HEK293 (cell line): Measurements from ENCODE around the gene ADM2.

Source experiments
- CTCF ChIA-PET: fragments of 350-600 bp; formaldehyde crosslinking; extraction: SDS; loops from one replicate; lab custom pipeline; 2021; ENCODE audit warnings: antibody characterized with exemption; lab: Yijun Ruan, JAX
- POLR2A ChIA-PET: fragments of 300-600 bp; formaldehyde crosslinking; extraction: SDS; loops from one replicate; lab custom pipeline; 2020; ENCODE audit warnings: antibody characterized with exemption, inconsistent platforms; lab: Yijun Ruan, JAX
- H3K27ac ChIP-seq: fragments of 200-500 bp; sonication (Bioruptor generic); 2 replicates; pipeline ENCODE4 v1.5.1; 2014; ENCODE audit warnings: low read depth, low read length, control low read depth, inconsistent platforms; ENCODE audit errors: extremely low read depth
- H3K36me3 ChIP-seq, 2 experiments: fragments of 200-500 bp in 1 of 2; sonication (Bioruptor generic) in 1 of 2; 1 replicate in 1 of 2; 2 replicates in 1 of 2; pipeline ENCODE4 v1.5.1; 2014 to 2017; ENCODE audit warnings: inconsistent platforms in 2 of 2, low read length in 2 of 2; ENCODE audit not compliant: control insufficient read depth in 2 of 2, insufficient read depth in 1 of 2
- H3K4me1 ChIP-seq: fragments of 200-500 bp; sonication (Bioruptor generic); 2 replicates; pipeline ENCODE4 v1.5.1; 2014; ENCODE audit warnings: mild to moderate bottlenecking, low read length, inconsistent platforms; ENCODE audit not compliant: control insufficient read depth, insufficient read depth
- H3K4me3 ChIP-seq: 2 replicates; pipeline ENCODE4 v1.5.1; 2011; ENCODE audit warnings: low read depth, mild to moderate bottlenecking, control low read depth, low read length, moderate library complexity
- H3K9me3 ChIP-seq: fragments of 200-500 bp; sonication (Bioruptor generic); 2 replicates; pipeline ENCODE4 v1.5.1; 2014; ENCODE audit warnings: low read depth, low read length, inconsistent platforms; ENCODE audit not compliant: control insufficient read depth, insufficient read depth
- BCL11B ChIP-seq: fragments of 450-650 bp; formaldehyde crosslinking; IDR thresholded peaks from 2 replicates; pipeline ENCODE4 v1.5.1; 2016; ENCODE audit warnings: low read depth, missing biosample characterization, missing genetic modification characterization
- HOXD13 ChIP-seq: sonication (generic); formaldehyde crosslinking; IDR thresholded peaks from 2 replicates; pipeline ENCODE4 v1.8.0; 2022; ENCODE audit warnings: missing genetic modification reagents, borderline replicate concordance
- KLF10 ChIP-seq: fragments of 450-650 bp; IDR thresholded peaks from 2 replicates; pipeline ENCODE4 v1.5.1; 2018; ENCODE audit warnings: missing biosample characterization, mild to moderate bottlenecking, missing genetic modification characterization
- KLF17 ChIP-seq: fragments of 450-650 bp; formaldehyde crosslinking; IDR thresholded peaks from 2 replicates; pipeline ENCODE4 v1.5.1; 2016; ENCODE audit warnings: missing biosample characterization, missing genetic modification characterization
- KLF9 ChIP-seq: fragments of 450-650 bp; formaldehyde crosslinking; IDR thresholded peaks from 2 replicates; pipeline ENCODE4 v1.5.1; 2016; ENCODE audit warnings: missing biosample characterization, missing genetic modification characterization, low read depth
- MYNN ChIP-seq: fragments of 450-650 bp; formaldehyde crosslinking; IDR thresholded peaks from 2 replicates; pipeline ENCODE4 v1.5.1; 2016; ENCODE audit warnings: missing biosample characterization, missing genetic modification characterization, borderline replicate concordance
- OSR2 ChIP-seq: fragments of 450-650 bp; formaldehyde crosslinking; IDR thresholded peaks from 2 replicates; pipeline ENCODE4 v1.5.1; 2016; ENCODE audit warnings: missing biosample characterization, missing genetic modification characterization
- SCRT2 ChIP-seq: fragments of 450-650 bp; formaldehyde crosslinking; IDR thresholded peaks from 2 replicates; pipeline ENCODE4 v1.5.1; 2016; ENCODE audit warnings: missing biosample characterization, missing genetic modification characterization
- SP3 ChIP-seq: fragments of 450-650 bp; formaldehyde crosslinking; IDR thresholded peaks from 2 replicates; pipeline ENCODE4 v1.5.1; 2016; ENCODE audit warnings: missing biosample characterization, missing genetic modification characterization
- TRIM28 ChIP-seq: IDR thresholded peaks from 2 replicates; pipeline ENCODE4 v1.6.1; 2011; ENCODE audit warnings: low read length, control low read depth, borderline replicate concordance
- WT1 ChIP-seq: fragments of 450-650 bp; formaldehyde crosslinking; IDR thresholded peaks from 2 replicates; pipeline ENCODE4 v1.5.1; 2016; ENCODE audit warnings: missing biosample characterization, missing genetic modification characterization
- ZBTB1 ChIP-seq: fragments of 450-650 bp; formaldehyde crosslinking; IDR thresholded peaks from 2 replicates; pipeline ENCODE4 v1.5.1; 2016; ENCODE audit warnings: missing biosample characterization, missing genetic modification characterization
- ZBTB21 ChIP-seq: fragments of 450-650 bp; formaldehyde crosslinking; IDR thresholded peaks from 2 replicates; pipeline ENCODE4 v1.5.1; 2017; ENCODE audit warnings: missing biosample characterization, missing genetic modification characterization
- ZEB2 ChIP-seq: fragments of 450-650 bp; formaldehyde crosslinking; IDR thresholded peaks from 2 replicates; pipeline ENCODE4 v1.5.1; 2016; ENCODE audit warnings: missing biosample characterization, missing genetic modification characterization
- ZFHX2 ChIP-seq: fragments of 450-650 bp; formaldehyde crosslinking; conservative IDR thresholded peaks from 2 replicates; pipeline ENCODE4 v1.5.1; 2016; ENCODE audit warnings: missing biosample characterization, missing genetic modification characterization
- ZFP3 ChIP-seq: fragments of 450-650 bp; formaldehyde crosslinking; IDR thresholded peaks from 2 replicates; pipeline ENCODE4 v1.5.1; 2016; ENCODE audit warnings: low read depth, missing biosample characterization, missing genetic modification characterization
- ZFP41 ChIP-seq: fragments of 450-650 bp; formaldehyde crosslinking; IDR thresholded peaks from 2 replicates; pipeline ENCODE4 v1.5.1; 2016; ENCODE audit warnings: missing biosample characterization, missing genetic modification characterization, borderline replicate concordance
- ZIC2 ChIP-seq: fragments of 450-650 bp; formaldehyde crosslinking; IDR thresholded peaks from 2 replicates; pipeline ENCODE4 v1.5.1; 2016; ENCODE audit warnings: missing biosample characterization, missing genetic modification characterization
- ZNF133 ChIP-seq: fragments of 450-650 bp; formaldehyde crosslinking; IDR thresholded peaks from 2 replicates; pipeline ENCODE4 v1.5.1; 2016; ENCODE audit warnings: missing biosample characterization, missing genetic modification characterization
- ZNF174 ChIP-seq: fragments of 450-650 bp; formaldehyde crosslinking; IDR thresholded peaks from 2 replicates; pipeline ENCODE4 v1.5.0; 2017; ENCODE audit warnings: missing biosample characterization, mild to moderate bottlenecking, missing genetic modification characterization
- ZNF2 ChIP-seq: fragments of 450-650 bp; formaldehyde crosslinking; IDR thresholded peaks from 2 replicates; pipeline ENCODE4 v1.5.1; 2016; ENCODE audit warnings: missing biosample characterization, missing genetic modification characterization
- ZNF302 ChIP-seq: fragments of 450-650 bp; formaldehyde crosslinking; IDR thresholded peaks from 2 replicates; pipeline ENCODE4 v1.5.1; 2016; ENCODE audit warnings: missing biosample characterization, missing genetic modification characterization, low read depth
- ZNF404 ChIP-seq: fragments of 450-650 bp; formaldehyde crosslinking; IDR thresholded peaks from 2 replicates; pipeline ENCODE4 v1.5.1; 2017; ENCODE audit warnings: missing biosample characterization, missing genetic modification characterization
- ZNF473 ChIP-seq: fragments of 450-650 bp; formaldehyde crosslinking; IDR thresholded peaks from 2 replicates; pipeline ENCODE4 v1.5.1; 2017; ENCODE audit warnings: missing biosample characterization, missing genetic modification characterization
- ZNF621 ChIP-seq: fragments of 450-650 bp; formaldehyde crosslinking; IDR thresholded peaks from 2 replicates; pipeline ENCODE4 v1.5.1; 2017; ENCODE audit warnings: missing biosample characterization, missing genetic modification characterization
- ZNF645 ChIP-seq: fragments of 450-650 bp; formaldehyde crosslinking; IDR thresholded peaks from 2 replicates; pipeline ENCODE4; 2016; ENCODE audit warnings: missing biosample characterization, missing genetic modification characterization
- ZNF660 ChIP-seq: fragments of 450-650 bp; IDR thresholded peaks from 2 replicates; pipeline ENCODE4 v1.5.1; 2018; ENCODE audit warnings: missing biosample characterization, mild to moderate bottlenecking, missing genetic modification characterization
- ZNF670 ChIP-seq: fragments of 450-650 bp; formaldehyde crosslinking; IDR thresholded peaks from 2 replicates; pipeline ENCODE4 v1.5.1; 2016; ENCODE audit warnings: missing biosample characterization, missing genetic modification characterization, low read depth
- ZNF677 ChIP-seq: fragments of 450-650 bp; IDR thresholded peaks from 2 replicates; pipeline ENCODE4 v1.5.0; 2018; ENCODE audit warnings: missing biosample characterization, mild to moderate bottlenecking, missing genetic modification characterization, moderate library complexity
- ZNF76 ChIP-seq: fragments of 450-650 bp; formaldehyde crosslinking; IDR thresholded peaks from 2 replicates; pipeline ENCODE4; 2016; ENCODE audit warnings: low read depth, missing biosample characterization, missing genetic modification characterization, borderline replicate concordance
- TF ChIP-seq, protein P1 (sequence below): fragments of 450-650 bp; formaldehyde crosslinking; IDR thresholded peaks from 2 replicates; pipeline ENCODE4 v1.5.1; 2017; ENCODE audit warnings: missing biosample characterization, missing genetic modification characterization
- TF ChIP-seq, protein P2 (sequence below): fragments of 450-650 bp; formaldehyde crosslinking; IDR thresholded peaks from 2 replicates; pipeline ENCODE4 v1.5.1; 2016; ENCODE audit warnings: missing biosample characterization, missing genetic modification characterization

The ADM2 gene

GRCh38 chr22:50469377-50470305, 11.7 kb upstream of the ADM2 start:
- peaks cover 23% of the 10 kb centered on the region for H3K4me1 ChIP-seq
- TF ChIP-seq ZNF645 (tag by site-specific recombination) (no peak), ZNF473 (no peak), SCRT2 (no peak), ZNF670 (no peak), ZEB2 (no peak), ZBTB21 (tag by site-specific recombination) (no peak), ZBTB1 (no peak), MYNN (no peak), ZIC2 (tag by site-specific recombination) (peak; percentile 46), ZNF660 (tag by site-specific recombination) (no peak), ZFP3 (tag by site-specific recombination) (no peak), BCL11B (tag by site-specific recombination) (no peak), ZNF404 (tag by site-specific recombination) (no peak), ZNF302 (tag by site-specific recombination) (no peak), ZFHX2 (tag by site-specific recombination) (peak; percentile 95), ZNF677 (no peak), ZNF133 (tag by site-specific recombination) (no peak), OSR2 (tag by site-specific recombination) (no peak; the same call in 1 of the 2 replicates), HOXD13 (CRISPR knock-in tag) (no peak), KLF10 (tag by site-specific recombination) (peak; percentile 95), ZFP41 (tag by site-specific recombination) (no peak), KLF17 (tag by site-specific recombination) (peak; percentile 82), ZNF76 (no peak), ZNF174 (tag by site-specific recombination) (no peak), ZNF621 (no peak), KLF9 (tag by site-specific recombination) (peak; percentile 92), SP3 (tag by site-specific recombination) (peak; percentile 52), ZNF2 (no peak), TRIM28 (no peak), WT1 (tag by site-specific recombination) (no peak)
- TF ChIP-seq, protein P1, sequence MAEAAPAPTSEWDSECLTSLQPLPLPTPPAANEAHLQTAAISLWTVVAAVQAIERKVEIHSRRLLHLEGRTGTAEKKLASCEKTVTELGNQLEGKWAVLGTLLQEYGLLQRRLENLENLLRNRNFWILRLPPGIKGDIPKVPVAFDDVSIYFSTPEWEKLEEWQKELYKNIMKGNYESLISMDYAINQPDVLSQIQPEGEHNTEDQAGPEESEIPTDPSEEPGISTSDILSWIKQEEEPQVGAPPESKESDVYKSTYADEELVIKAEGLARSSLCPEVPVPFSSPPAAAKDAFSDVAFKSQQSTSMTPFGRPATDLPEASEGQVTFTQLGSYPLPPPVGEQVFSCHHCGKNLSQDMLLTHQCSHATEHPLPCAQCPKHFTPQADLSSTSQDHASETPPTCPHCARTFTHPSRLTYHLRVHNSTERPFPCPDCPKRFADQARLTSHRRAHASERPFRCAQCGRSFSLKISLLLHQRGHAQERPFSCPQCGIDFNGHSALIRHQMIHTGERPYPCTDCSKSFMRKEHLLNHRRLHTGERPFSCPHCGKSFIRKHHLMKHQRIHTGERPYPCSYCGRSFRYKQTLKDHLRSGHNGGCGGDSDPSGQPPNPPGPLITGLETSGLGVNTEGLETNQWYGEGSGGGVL (tag by site-specific recombination), result peak; percentile 15; the same call in 1 of the 2 replicates
- TF ChIP-seq, protein P2, sequence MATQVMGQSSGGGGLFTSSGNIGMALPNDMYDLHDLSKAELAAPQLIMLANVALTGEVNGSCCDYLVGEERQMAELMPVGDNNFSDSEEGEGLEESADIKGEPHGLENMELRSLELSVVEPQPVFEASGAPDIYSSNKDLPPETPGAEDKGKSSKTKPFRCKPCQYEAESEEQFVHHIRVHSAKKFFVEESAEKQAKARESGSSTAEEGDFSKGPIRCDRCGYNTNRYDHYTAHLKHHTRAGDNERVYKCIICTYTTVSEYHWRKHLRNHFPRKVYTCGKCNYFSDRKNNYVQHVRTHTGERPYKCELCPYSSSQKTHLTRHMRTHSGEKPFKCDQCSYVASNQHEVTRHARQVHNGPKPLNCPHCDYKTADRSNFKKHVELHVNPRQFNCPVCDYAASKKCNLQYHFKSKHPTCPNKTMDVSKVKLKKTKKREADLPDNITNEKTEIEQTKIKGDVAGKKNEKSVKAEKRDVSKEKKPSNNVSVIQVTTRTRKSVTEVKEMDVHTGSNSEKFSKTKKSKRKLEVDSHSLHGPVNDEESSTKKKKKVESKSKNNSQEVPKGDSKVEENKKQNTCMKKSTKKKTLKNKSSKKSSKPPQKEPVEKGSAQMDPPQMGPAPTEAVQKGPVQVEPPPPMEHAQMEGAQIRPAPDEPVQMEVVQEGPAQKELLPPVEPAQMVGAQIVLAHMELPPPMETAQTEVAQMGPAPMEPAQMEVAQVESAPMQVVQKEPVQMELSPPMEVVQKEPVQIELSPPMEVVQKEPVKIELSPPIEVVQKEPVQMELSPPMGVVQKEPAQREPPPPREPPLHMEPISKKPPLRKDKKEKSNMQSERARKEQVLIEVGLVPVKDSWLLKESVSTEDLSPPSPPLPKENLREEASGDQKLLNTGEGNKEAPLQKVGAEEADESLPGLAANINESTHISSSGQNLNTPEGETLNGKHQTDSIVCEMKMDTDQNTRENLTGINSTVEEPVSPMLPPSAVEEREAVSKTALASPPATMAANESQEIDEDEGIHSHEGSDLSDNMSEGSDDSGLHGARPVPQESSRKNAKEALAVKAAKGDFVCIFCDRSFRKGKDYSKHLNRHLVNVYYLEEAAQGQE (tag by site-specific recombination), result no peak

More at GRCh38 chr22:50469377-50470305, 11.7 kb upstream of the ADM2 start:
- ChIA-PET POLR2A (interaction anchor here (0.5 to 2.1 kb wide), 11 partner anchors 9 to 103 kb away, joined by 3 to 9 read pairs (median 3); partner anchors contain the start of genes LMF2, NCAPH2 and SCO2), CTCF (interaction anchor here (1.1 to 3.3 kb wide), 4 partner anchors 13 to 93 kb away, joined by 3 to 18 read pairs (median 12); partner anchors contain the start of gene SCO2)
- peaks cover 4 to 78% of the 10 kb centered on the region in 2 experiments; a peak in 2 of 3 replicates for H3K36me3 ChIP-seq
- no peaks in the 10 kb centered on the region for H3K9me3 ChIP-seq
- H3K4me3 ChIP-seq, result no peak overlapping the region
- peak overlapping the region; percentile 51; the same call in 1 of the 2 replicates for H3K27ac ChIP-seq
